Fibroblast of skin of back (primary cell): Measurements from ENCODE around the gene SUDS3. TPM values are rescaled to one million over a fixed set of nuclear protein-coding genes. Genes with fewer than 3 reads are reported as not detected.

ENCODE experiments used
- DNase-seq: peaks from one replicate; pipeline ENCODE4 v3.0.0-alpha.2; 2013
- polyA plus RNA-seq, 2 experiments: library from polyadenylated mRNA; unstranded; fragments of 120-200 nt; gene quantifications; one replicate each; pipeline ENCODE4 v1.2.1, GENCODE V29; 2013; ENCODE audit not compliant: insufficient read length in 2 of 2

Gene SUDS3, protein sequence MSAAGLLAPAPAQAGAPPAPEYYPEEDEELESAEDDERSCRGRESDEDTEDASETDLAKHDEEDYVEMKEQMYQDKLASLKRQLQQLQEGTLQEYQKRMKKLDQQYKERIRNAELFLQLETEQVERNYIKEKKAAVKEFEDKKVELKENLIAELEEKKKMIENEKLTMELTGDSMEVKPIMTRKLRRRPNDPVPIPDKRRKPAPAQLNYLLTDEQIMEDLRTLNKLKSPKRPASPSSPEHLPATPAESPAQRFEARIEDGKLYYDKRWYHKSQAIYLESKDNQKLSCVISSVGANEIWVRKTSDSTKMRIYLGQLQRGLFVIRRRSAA
- polyA plus RNA-seq (2013, experiment 1 of 2; ENCODE audit: insufficient read length), result 17.8 TPM
- 17.6 TPM for polyA plus RNA-seq (2013, experiment 2 of 2; ENCODE audit: insufficient read length)

DNA sequence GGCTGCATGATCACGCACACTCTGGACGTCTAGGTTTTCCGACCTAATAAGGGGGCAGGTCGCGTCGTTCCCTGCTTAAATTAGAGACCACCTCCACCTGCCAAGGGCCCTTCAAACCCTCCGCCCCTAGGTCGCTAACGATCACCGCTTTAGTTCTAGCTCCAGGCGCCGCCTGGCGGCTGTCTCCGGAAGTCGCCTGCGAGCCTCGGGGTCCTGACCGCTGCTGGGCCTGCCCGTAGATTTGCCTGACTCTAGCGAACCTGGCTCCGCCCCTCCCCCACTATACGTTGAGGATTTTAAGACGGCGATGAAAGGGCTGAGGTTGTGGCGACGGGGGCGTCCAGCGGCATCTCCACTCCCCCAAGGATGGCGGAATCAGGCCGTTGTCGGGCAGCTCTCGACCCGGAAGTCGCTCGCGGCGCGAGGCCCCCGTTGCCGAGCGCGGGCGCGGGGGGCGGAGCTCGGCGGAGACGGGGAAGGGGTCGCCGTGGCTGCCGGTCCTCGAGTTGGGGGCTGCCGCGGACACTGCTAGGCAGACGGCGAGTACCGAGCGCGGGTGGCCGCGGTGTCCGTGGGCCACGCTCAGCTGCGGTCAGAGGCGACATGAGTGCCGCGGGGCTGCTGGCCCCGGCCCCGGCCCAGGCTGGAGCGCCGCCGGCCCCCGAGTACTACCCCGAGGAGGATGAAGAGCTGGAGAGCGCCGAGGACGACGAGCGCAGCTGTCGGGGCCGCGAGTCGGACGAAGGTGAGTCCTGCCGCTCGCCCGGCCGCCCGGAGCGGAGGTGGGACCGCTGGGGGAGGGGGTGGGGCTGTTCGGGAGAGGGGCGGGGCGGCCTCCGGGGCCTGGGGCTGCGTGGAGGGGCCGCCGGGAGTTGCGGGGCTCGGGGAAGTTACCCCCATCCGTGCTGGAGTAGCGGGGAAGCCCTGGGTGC lies at the start of gene SUDS3:
TSS of gene SUDS3 (plus strand) at position 467 of the 932 bp plus-strand sequence. CDS start at position 604, 137 bp downstream.
- peak; percentile 67 for DNase-seq

DNA sequence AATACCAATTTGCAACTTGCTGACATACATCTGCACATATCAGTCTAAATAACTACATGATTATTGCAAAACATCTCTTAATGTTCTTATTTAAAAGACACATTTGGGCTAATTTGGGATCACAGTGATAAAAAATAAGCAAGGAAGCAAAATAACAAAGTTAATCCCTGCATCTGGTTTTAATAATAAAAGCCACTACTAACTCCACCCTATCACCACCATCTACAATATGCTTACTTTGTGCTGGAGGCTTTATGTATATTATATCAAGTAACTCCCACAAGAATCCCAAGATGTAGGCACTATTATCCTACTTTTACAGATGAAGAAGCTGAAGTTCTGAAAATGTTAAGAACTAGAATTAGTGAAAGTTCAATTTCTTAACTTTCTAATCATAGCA lies 49.4 kb upstream of the SUDS3 start:
- peak; percentile 35 for DNase-seq

DNA sequence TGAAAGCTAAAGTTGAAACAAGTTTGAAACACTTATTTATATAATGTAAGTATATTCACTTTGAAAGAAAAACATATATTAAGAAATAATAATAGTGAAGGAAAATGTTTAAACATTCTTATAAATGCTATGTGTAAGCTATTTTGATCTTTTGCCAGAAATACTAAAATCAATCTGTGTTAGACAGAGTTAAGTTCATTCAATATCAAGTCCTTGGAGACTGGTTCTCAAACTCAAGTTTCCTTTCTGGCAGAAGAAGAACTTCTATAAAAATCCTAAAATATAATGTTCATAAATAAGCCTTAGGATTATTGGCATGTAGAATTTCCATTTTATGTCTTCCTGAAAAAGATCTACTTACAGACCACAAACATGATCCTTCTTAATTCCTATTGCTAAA lies 49.0 kb upstream of the SUDS3 start:
- DNase-seq, result peak; percentile 29

DNA sequence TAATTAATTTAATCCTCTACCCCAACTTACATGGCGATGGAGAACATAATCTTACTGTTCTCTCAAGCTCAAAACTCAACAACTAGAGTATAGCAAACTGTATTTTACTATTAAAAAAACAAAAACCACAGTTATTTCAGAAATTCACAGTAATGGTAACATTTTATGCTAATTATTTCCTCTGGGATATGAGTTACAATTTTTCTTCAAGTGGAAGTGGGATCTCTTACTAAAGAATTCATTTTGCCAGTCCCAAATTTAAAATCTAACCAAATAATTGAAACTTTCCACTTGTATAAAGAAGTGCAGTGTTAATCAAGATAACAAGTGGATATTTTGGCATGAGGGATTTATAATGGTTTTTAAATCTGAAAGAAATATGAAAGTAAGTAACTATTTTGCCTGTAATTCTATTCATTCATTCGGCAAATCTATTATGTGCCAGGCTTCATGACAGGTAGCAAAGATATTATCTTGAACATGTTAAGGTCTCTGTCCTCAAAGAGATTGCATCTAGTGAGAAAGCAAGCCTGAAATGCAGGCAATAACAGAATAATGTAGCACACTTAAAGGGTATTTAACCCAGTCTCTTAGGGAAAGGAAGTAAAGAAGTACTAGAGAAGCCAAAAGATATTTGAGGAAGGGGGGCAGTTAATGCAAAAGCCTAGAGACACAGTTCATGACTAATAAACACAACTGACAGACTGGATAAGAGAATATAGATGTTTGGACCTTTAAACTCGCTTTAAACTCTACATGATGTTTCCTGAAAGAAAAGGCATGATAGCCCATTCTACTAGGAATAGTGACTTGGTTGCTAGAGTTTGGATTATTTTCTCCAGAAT lies 47.6 kb upstream of the SUDS3 start:
- DNase-seq, result no peak

DNA sequence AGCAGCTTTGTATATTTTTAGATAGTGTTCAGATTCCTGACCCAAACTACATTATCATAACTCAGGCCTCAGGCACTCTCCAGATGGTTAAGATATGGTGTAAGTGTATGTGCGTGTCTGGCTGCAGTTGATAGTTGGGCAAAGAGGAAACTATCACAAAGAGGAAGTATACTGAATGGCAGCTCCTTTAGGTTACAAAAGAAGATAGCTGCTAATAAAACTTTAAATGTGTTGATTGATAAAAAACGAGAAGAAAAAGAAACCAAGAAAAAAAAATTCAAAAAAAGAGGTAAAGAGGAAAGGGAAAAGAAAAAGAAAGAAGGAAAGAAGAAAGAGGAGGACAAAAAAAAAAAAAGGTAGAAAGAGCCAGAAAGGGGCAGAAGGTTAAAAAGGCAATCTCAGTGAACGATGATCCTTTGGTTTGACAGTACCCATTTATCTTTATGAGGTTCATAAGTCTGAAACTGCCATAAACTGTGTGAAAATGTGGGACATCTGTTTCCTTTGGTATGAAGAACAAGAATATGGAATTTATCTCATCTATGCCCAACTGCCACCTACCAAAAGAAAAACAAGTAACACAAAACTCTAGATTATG lies 45.8 kb upstream of the SUDS3 start:
- DNase-seq, result peak; percentile 62

DNA sequence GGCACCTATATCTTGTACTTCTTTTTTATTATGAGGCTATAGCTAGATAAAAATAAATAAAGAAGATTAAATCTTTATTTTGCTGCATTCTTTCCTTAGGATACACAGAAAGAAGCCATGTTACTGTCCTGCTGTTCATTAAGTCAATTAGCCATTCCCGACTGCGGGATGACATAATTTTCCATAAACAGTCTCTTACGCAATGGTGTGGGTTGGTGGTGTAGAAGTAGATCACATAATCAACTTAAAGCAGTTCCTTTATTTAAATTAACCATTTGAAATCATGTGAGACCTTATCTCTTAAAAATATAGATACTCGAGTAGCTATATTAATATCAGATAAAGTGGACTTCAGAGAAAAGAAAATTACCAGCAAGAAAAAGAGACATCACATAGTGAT lies 43.8 kb upstream of the SUDS3 start:
- no peak for DNase-seq

DNA sequence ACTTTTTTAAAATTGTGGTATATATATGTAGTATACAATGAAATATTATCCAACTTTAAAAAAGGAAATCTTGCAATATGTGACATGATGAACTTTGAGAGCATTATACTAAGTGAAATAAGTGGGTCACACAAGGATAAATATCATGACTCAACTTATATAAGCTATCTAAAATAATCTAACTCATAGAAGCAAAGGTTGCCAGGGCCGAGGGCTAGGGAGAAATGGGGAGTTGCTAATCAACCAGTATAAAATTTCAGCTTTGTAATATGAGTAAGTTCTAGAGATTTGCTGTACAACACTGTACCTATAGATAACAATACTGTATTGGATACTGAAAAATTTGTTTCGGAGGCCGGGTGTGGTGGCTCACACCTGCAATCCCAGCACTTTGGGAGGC lies 42.1 kb upstream of the SUDS3 start:
- DNase-seq, result no peak

DNA sequence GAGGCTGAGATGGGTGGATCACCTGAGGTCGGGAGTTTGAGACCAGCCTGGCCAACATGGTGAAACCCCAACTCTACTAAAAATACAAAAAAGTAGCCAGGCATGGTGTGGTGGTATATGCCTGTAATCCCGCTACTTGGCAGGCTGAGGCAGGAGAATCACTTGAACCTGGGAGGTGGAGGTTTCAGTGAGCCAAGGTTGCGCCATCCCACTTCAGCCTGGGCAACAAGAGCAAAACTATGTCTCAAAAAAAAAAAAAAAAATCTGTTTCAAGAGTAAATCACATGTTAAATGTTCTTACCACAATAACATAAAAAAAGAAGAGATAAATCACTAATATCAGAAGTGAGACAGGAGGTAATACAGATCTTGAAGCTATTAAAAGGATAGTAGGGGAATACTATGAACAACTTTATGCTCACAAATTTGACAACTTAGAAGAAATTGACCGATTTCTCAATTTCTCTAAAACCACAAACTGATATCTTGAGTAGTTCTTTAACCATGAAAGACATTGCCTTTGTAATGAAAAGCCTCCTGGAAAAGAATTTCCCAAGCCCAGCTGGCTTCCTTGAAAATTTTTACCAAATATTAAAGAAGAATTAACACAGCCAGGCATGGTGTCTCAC lies 41.3 kb upstream of the SUDS3 start:
- no peak for DNase-seq

DNA sequence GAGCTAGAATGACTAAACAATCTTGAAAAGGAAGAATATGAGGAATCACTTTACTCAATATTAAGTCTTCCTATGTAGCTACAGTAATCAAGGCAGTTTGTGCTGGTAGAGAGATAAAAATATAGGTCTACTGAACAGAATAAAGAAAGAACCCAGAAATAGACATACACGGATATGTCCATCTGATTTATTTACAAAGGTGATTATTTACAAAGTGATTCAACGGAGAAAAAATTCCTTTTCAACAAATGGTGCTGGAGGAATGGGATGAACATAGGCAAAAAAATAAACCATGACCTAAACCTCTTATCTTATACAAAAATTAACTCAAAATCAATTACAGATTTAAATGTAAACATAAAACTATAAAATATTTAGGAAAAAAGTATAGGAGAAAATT lies 40.2 kb upstream of the SUDS3 start:
- no peak for DNase-seq

DNA sequence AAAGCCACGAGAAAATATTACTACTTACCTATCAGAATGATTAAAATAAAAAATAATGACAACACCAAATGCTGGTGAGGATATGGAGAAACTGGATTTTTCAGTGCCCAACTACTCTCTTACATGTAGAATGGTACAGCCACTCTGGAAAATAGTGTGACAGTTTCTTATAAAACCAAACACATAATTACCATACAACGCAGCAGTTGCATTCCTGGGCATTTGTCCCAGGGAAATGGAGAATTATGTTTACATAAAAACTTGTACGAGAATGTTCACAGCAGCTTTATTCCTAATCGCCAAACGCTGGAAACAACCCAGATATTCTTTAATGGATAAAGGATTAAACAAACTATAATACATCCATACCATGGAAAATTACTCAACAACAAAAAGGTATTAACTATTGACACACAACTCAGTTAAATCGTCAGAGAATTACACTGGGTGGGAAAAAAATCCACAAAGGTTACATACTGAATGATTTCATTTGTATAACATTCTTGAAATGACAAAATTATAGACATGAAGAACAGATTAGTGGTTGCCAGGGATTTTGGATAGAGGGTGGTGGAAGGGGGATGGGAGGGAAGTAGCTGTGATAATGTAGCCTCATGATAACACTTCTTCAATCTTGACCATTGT lies 39.0 kb upstream of the SUDS3 start:
- peak; percentile 70 for DNase-seq

DNA sequence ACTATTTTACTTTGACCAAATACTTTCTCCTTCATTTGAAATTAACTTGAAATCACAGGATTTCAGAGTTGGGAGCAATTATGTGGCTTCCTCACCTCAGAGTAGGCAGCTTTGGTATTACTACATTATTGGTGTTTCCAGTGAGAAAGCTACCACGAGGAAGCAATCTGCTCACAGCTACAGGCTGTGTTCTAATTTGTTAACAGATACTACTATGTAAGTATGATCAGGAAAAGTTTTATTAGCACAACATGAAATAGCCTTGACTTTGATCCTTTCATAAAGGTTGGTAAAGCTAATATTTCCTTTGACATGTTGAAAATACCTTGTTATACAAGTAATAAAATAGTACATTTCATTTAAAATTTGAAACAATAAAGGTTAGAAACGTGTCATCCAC lies 34.3 kb upstream of the SUDS3 start:
- no peak for DNase-seq

DNA sequence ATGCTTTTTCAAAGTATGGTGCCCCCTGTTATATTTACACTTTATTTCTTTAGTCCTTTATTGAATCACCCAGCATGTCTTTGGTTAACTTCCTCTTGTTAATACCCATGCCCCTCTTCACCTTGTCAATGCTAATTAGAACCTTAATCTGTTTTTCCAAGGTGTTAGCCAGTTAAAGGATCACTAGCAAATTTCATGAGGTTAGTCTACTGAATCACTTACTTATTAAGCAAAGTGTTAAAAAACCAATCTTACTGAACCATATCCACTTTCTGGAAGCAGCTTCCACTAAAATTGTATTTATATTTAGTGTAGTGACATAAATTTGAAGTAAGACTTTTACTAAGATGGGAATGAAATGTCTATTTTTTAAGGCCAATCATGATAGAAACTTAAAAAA lies 31.5 kb upstream of the SUDS3 start:
- DNase-seq, result no peak

DNA sequence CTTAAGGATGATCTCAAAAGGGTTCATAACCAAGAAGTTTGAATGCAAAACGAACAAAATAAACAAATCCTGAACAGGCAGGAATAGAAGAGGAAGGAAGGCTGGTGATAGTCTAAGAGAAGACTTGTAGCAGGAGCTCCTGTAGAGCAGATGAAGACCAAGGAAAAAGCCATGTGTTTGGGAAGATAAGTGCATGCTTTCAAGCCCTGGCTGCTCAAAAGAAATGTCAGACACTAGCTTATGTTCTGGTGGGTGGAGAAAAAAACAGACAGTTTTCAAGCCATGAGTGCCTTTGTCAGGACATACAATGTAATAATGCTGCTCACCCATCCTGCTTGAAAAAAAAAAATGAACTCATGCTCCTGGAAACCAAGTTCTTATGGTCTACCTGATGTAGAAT lies 31.0 kb upstream of the SUDS3 start:
- no peak for DNase-seq

DNA sequence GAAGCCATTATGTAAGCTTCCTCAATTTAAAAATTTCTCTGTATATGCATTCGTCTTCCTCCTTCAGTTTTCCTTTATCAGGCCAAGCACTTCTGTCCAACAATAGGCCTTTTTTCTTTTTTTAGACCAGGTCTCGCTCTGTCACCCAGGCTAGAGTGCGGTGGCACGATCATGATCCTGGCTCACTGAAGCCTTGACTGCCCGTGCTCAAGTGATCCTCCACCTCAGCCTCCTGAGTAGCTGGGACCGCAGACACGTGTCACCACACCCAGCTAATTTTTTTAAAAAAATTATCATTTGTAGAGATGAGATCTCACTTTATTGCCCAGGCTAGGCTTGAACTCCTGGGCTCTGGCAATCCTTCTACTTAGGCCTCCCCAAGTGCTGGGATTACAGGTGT lies 29.5 kb upstream of the SUDS3 start:
- no peak for DNase-seq

DNA sequence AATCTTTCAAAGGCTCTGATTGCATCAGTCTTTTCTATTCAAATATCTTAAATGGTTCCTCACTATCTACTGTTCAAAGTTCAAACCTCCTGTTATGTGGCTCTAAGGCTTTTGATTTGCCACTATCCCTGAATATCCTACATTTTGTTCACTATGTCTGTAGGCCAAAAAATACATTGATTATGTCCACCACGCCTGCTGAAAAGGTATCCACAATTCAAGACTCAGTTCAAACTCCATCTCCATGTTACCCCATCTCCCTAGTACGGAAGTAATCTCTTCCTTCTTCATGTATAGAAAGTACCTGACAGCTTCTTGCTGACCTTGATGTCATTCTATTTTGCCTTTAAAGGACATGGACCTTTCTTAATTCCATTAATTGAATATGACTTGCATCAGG lies 28.4 kb upstream of the SUDS3 start:
- no peak for DNase-seq

DNA sequence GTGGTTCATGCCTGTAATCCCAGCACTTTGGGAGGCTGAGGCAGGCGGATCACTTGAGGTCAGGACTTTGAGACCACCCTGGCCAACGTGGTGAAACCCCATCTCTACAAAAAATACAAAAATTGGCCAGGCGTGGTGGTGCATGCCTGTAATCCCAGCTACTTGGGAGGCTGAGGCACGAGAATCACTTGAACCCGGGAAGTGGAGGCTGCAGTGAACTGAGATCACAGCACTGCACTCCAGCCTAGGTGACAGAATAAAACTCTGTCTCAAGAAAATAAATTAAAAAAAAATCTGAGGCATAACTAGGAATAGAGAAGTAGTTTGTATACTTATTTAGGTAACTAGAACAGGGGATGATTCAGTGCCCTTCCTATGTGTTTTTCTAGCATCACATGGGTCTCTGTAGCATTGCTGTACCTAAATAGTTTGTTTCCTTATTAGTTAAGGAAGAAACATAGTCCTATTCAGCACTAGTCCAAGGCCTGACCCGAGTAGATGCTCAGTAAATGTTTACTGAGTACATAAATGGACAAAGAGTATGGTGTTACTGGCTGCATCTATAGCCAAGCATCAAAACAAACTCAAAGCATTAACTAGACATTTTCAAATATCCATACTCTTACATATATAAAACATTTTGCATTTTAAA lies 25.3 kb upstream of the SUDS3 start:
- no peak for DNase-seq

DNA sequence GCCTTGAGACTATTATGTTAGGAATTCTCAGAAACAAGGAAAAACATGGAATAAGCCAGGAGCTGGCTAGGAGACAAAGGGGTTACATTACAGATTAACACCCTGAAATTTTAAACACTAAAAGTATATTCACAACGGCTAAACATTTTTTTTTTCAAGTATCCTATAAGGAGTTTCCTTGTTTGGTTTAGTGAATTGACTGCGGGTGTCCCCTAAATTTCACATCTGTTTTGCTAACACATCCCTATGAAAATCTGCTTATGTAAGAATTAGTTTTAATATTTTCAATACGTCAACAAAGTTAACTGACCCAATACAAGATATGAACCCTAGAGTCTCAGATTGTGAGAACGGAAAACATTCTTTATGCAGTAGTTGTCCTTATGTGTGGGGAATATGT lies 22.6 kb upstream of the SUDS3 start:
- DNase-seq, result no peak

DNA sequence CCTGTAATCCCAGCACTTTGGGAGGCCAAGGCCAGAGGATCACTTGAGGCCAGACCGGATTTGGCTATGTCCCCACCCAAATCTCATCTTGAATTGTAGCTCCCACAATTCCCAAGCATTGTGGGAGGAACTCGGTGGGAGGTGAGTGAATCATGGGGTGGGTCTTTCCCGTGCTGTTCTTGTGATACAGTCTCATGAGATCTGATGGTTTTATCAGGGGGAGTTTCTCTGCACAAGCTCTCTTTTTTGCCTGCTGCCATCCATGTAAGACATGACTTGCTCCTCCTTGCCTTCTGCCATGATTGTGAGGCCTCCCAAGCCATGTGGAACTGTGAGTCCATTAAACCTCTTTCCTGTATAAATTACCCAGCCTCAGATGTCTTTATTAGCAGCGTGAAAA lies 21.9 kb upstream of the SUDS3 start:
- peak; percentile 13 for DNase-seq

DNA sequence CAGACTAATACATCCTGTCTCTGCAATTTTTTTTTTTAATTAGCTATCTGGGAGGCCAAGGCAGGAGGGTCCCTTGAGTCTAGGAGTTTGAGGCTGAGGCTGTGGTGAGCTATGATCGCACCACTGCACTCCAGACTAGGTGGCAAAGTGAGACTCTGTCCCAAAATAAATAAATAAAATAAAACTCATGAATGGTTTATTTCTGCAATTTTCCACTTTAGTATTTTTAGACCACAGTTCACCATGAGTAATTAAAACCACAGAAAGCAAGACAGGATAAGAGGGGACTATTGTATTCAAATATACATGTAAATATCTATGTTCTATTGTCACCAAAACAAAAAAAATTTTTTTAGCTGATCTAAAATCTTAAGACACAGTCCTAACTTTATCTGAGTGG lies 21.5 kb upstream of the SUDS3 start:
- DNase-seq, result peak; percentile 47

DNA sequence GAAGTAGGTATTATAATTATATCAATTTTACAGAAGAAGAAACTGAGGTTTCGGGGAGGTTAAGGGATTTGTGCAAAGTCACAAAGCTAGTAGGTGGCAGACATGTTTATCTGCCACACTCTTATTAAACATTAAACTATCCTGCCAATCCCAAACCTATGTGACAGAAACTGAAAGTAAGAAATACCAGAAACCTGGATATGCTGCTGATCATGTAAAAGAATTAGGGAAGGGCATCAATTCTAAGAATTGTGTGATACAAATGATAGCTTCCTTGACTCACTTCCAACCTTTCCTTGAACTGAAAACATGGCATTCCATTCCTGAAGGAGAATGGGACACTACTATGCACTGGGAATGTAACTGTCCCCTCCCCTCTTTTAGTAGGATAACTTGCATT lies 20.5 kb upstream of the SUDS3 start:
- DNase-seq, result peak; percentile 70

DNA sequence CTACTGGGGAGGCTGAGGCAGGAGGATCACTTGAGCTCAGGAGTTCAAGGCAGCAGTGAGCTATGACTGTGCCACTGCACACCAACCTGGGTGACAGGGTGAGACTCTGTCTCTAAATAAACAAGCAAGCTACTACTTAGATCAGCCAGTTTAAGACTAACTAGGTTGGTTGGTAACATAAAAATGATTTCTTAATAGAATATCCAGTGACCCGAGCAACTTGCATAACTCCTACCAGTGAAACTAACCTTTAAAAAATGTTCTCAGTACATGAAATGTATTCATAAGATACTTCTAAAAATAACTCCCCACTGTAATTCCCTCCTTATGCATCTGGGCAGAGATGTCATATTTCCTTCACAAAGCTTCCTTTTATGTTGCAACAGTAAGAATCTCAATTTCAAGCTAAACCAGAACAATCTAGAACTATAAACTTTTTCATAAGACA lies 19.5 kb upstream of the SUDS3 start:
- DNase-seq, result peak; percentile 87
